GM23338 (cell line): ENCODE measurements around the gene TLX3. TPM values are rescaled to one million over a fixed set of nuclear protein-coding genes. Genes with fewer than 3 reads are reported as not detected.

Experiments used
- ATAC-seq: fragments of 200-7000 bp; cut with Tn5 transposase; 3 replicates; pipeline ENCODE4 v1.9.1; 2020
- DNase-seq: peaks from one replicate; pipeline ENCODE4 v3.0.0-alpha.2; 2015; ENCODE audit warnings: low spot score
- H2AFZ ChIP-seq: fragments of 200-600 bp; sonication (generic); 2 replicates; pipeline ENCODE4 v1.8.0; 2016; ENCODE audit warnings: antibody characterized with exemption, mild to moderate bottlenecking, moderate library complexity
- H3F3A ChIP-seq: fragments of 200-600 bp; sonication (generic); replicated peaks from 2 replicates; pipeline ENCODE4 v1.8.0; 2017; ENCODE audit warnings: antibody characterized with exemption, mixed run types, low read depth
- H3K27ac ChIP-seq: fragments of 200-600 bp; sonication (generic); 2 replicates; pipeline ENCODE4 v1.6.1; 2016; ENCODE audit warnings: low read depth
- H3K27me3 ChIP-seq: fragments of 200-600 bp; sonication (generic); 2 replicates; pipeline ENCODE4 v1.8.0; 2016; ENCODE audit warnings: mild to moderate bottlenecking, mixed run types, moderate library complexity; ENCODE audit not compliant: insufficient read depth
- H3K36me3 ChIP-seq: fragments of 200-600 bp; sonication (generic); 2 replicates; pipeline ENCODE4 v1.8.0; 2016; ENCODE audit warnings: mild to moderate bottlenecking; ENCODE audit not compliant: insufficient read depth
- H3K4me1 ChIP-seq: fragments of 200-600 bp; sonication (generic); 2 replicates; pipeline ENCODE4 v1.8.0; 2016; ENCODE audit warnings: mild to moderate bottlenecking, moderate library complexity; ENCODE audit not compliant: insufficient read depth
- H3K4me2 ChIP-seq: fragments of 200-600 bp; sonication (generic); 2 replicates; pipeline ENCODE4 v1.7.1; 2017; ENCODE audit warnings: mixed run types
- H3K4me3 ChIP-seq: fragments of 200-600 bp; sonication (generic); 2 replicates; pipeline ENCODE4 v1.6.1; 2016; ENCODE audit warnings: mixed run types
- H3K79me2 ChIP-seq: fragments of 200-600 bp; sonication (generic); replicated peaks from 2 replicates; pipeline ENCODE4 v1.8.0; 2017; ENCODE audit warnings: mild to moderate bottlenecking; ENCODE audit not compliant: insufficient read depth
- H3K9me2 ChIP-seq: fragments of 200-600 bp; sonication (generic); 2 replicates; pipeline ENCODE4 v1.8.0; 2017; ENCODE audit not compliant: insufficient read depth
- H4K20me1 ChIP-seq: fragments of 200-600 bp; sonication (generic); replicated peaks from 2 replicates; pipeline ENCODE4 v1.8.0; 2017; ENCODE audit warnings: mild to moderate bottlenecking; ENCODE audit not compliant: insufficient read depth
- H3K27ac Mint-ChIP-seq: 2 replicates; pipeline ENCODE4 v1.8.0; 2020; ENCODE audit warnings: inconsistent platforms, mild to moderate bottlenecking, moderate library complexity, mixed read lengths
- H3K27me3 Mint-ChIP-seq: 3 replicates; pipeline ENCODE4 v1.8.0; 2022; ENCODE audit warnings: low read depth, mild to moderate bottlenecking, moderate library complexity, mixed read lengths, inconsistent platforms; ENCODE audit not compliant: insufficient read depth, poor library complexity
- H3K36me3 Mint-ChIP-seq: 3 replicates; pipeline ENCODE4 v1.8.0; 2021; ENCODE audit warnings: low read depth, mild to moderate bottlenecking, inconsistent platforms, moderate library complexity, mixed read lengths
- H3K4me1 Mint-ChIP-seq: 3 replicates; pipeline ENCODE4 v1.8.0; 2020; ENCODE audit warnings: mild to moderate bottlenecking, inconsistent platforms, mixed read lengths
- H3K4me3 Mint-ChIP-seq: 3 replicates; pipeline ENCODE4 v1.8.0; 2021; ENCODE audit warnings: moderate library complexity, mild to moderate bottlenecking, inconsistent platforms, mixed read lengths
- H3K9me3 Mint-ChIP-seq: 3 replicates; pipeline ENCODE4 v1.8.0; 2020; ENCODE audit warnings: moderate library complexity, mild to moderate bottlenecking, inconsistent platforms, mixed read lengths
- CREB1 ChIP-seq: fragments of 250-450 bp; sonication (Bioruptor Pico); IDR thresholded peaks from 2 replicates; pipeline ENCODE4 v1.5.0; 2020; ENCODE audit warnings: low read depth, mild to moderate bottlenecking, moderate library complexity
- CTCF ChIP-seq, 2 experiments: fragments of 200-600 bp in 1 of 2; sonication (generic) in 1 of 2; conservative IDR thresholded peaks; 2 replicates each; pipeline versions ENCODE4 v1.5.1 to v1.6.1; 2016 to 2017; ENCODE audit warnings: antibody characterized with exemption in 2 of 2, low read depth in 2 of 2, mild to moderate bottlenecking in 2 of 2, moderate library complexity in 1 of 2
- EZH2 ChIP-seq: fragments of 200-600 bp; sonication (generic); IDR thresholded peaks from one replicate; pipeline ENCODE4 v1.8.0; 2017; ENCODE audit warnings: antibody characterized with exemption, mild to moderate bottlenecking, low read depth; ENCODE audit not compliant: unreplicated experiment
- EZH2phosphoT487 ChIP-seq: fragments of 200-600 bp; sonication (generic); IDR thresholded peaks from one replicate; pipeline ENCODE4 v1.8.1; 2018; ENCODE audit warnings: antibody characterized with exemption; ENCODE audit not compliant: unreplicated experiment
- JUNB ChIP-seq: IDR thresholded peaks from one replicate; pipeline ENCODE4 v1.6.1; 2016; ENCODE audit warnings: antibody characterized with exemption; ENCODE audit not compliant: unreplicated experiment
- NANOG ChIP-seq: IDR thresholded peaks from 2 replicates; pipeline ENCODE4 v1.6.1; 2016; ENCODE audit warnings: antibody characterized with exemption, borderline replicate concordance
- POLR2AphosphoS5 ChIP-seq: IDR thresholded peaks from 2 replicates; pipeline ENCODE4 v1.6.1; 2016; ENCODE audit warnings: antibody characterized with exemption, low read depth
- STAT1 ChIP-seq: IDR thresholded peaks from one replicate; pipeline ENCODE4 v1.6.1; 2016; ENCODE audit warnings: antibody characterized with exemption; ENCODE audit not compliant: unreplicated experiment
- ZNF114 ChIP-seq: fragments of 250-450 bp; sonication (Bioruptor Pico); IDR thresholded peaks from 2 replicates; pipeline ENCODE4 v1.5.0; 2020; ENCODE audit warnings: mild to moderate bottlenecking, moderate library complexity
- ZNF331 ChIP-seq: fragments of 250-450 bp; sonication (Bioruptor Pico); IDR thresholded peaks from 2 replicates; pipeline ENCODE4 v1.5.0; 2020; ENCODE audit warnings: low read depth, mild to moderate bottlenecking, moderate library complexity
- polyA plus RNA-seq: library from polyadenylated mRNA; unstranded; fragments of >200 nt; fragmentation: Nextera tagmentation; extraction: Ambion mirVana; gene quantifications from 2 replicates; pipeline ENCODE4 v1.2.1, GENCODE V29; 2016
- total RNA-seq: library from RNA; depleted of rRNA; stranded (reverse); fragments of >200 nt; shearing (Covaris generic); gene quantifications from 2 replicates; pipeline ENCODE4 v1.2.3, GENCODE V29; 2014
- TF ChIP-seq, protein P1 (sequence below): fragments of 250-450 bp; sonication (Bioruptor Pico); IDR thresholded peaks from 2 replicates; pipeline ENCODE4 v1.5.0; 2020; ENCODE audit warnings: mild to moderate bottlenecking, moderate library complexity
- TF ChIP-seq, protein P2 (sequence below): IDR thresholded peaks from 2 replicates; pipeline ENCODE4 v1.6.1; 2016; ENCODE audit warnings: antibody characterized with exemption
- TF ChIP-seq, protein P3 (sequence below): IDR thresholded peaks from one replicate; pipeline ENCODE4 v1.6.1; 2018; ENCODE audit warnings: antibody characterized with exemption; ENCODE audit not compliant: unreplicated experiment

Gene TLX3
- total and polyA plus RNA-seq, 2 experiments from 2014 or later, result 0.83 TPM; not detected in 1

DNA sequence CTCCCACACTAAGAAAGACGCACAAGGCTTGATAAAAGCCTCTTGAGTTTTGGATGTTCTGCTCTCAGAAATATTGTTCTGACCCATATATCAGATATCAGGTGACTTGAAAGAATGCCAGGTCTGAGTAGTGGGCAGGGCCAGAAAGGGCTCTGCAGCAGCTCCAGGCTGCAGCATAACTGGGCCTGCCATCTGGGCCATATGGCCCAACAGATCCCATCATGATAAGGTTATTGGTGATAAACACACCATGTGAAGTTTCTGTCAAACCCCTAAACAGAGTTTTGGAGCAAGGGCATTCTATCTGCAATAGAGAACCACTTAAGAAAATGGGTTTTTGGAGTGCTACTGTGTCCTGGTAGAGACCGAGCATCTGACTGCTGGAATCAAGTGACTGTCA is 48.8 kb downstream of the TLX3 start:
- H3K4me1 Mint-ChIP-seq, result peaks cover 4% of the 10 kb centered on the region; the same call in 1 of the 3 replicates
- no peak for ATAC-seq

More for the DNA sequence above, 48.8 kb downstream of the TLX3 start:
- no peak overlapping the region for H3K27ac ChIP-seq
- H3F3A ChIP-seq, result no peaks in the 10 kb centered on the region
- no peaks in the 10 kb centered on the region for H3K27me3 ChIP-seq
- no peak overlapping the region for H3K4me2 ChIP-seq
- peaks cover 1% of the 10 kb centered on the region for H3K27me3 Mint-ChIP-seq
- no peak overlapping the region for H3K4me3 ChIP-seq
- H4K20me1 ChIP-seq, result no peaks in the 10 kb centered on the region
- no peaks in the 10 kb centered on the region for H3K36me3 ChIP-seq
- H3K4me1 ChIP-seq, result no peaks in the 10 kb centered on the region
- peaks cover 6% of the 10 kb centered on the region; the same call in 1 of the 2 replicates for H3K9me2 ChIP-seq
- no peaks in the 10 kb centered on the region for H3K36me3 Mint-ChIP-seq
- H3K27ac Mint-ChIP-seq, result no peak overlapping the region
- H3K4me3 Mint-ChIP-seq, result no peak overlapping the region
- no peaks in the 10 kb centered on the region for H3K79me2 ChIP-seq
- no peaks in the 10 kb centered on the region for H3K9me3 Mint-ChIP-seq
- DNase-seq, result no peak
- H2AFZ ChIP-seq, result no peak overlapping the region
- no peak for TF ChIP-seq CTCF (conservative IDR thresholded peaks at IDR 0.05; ENCODE audit: low read depth in 2 of 2)
- TF ChIP-seq, protein P1, sequence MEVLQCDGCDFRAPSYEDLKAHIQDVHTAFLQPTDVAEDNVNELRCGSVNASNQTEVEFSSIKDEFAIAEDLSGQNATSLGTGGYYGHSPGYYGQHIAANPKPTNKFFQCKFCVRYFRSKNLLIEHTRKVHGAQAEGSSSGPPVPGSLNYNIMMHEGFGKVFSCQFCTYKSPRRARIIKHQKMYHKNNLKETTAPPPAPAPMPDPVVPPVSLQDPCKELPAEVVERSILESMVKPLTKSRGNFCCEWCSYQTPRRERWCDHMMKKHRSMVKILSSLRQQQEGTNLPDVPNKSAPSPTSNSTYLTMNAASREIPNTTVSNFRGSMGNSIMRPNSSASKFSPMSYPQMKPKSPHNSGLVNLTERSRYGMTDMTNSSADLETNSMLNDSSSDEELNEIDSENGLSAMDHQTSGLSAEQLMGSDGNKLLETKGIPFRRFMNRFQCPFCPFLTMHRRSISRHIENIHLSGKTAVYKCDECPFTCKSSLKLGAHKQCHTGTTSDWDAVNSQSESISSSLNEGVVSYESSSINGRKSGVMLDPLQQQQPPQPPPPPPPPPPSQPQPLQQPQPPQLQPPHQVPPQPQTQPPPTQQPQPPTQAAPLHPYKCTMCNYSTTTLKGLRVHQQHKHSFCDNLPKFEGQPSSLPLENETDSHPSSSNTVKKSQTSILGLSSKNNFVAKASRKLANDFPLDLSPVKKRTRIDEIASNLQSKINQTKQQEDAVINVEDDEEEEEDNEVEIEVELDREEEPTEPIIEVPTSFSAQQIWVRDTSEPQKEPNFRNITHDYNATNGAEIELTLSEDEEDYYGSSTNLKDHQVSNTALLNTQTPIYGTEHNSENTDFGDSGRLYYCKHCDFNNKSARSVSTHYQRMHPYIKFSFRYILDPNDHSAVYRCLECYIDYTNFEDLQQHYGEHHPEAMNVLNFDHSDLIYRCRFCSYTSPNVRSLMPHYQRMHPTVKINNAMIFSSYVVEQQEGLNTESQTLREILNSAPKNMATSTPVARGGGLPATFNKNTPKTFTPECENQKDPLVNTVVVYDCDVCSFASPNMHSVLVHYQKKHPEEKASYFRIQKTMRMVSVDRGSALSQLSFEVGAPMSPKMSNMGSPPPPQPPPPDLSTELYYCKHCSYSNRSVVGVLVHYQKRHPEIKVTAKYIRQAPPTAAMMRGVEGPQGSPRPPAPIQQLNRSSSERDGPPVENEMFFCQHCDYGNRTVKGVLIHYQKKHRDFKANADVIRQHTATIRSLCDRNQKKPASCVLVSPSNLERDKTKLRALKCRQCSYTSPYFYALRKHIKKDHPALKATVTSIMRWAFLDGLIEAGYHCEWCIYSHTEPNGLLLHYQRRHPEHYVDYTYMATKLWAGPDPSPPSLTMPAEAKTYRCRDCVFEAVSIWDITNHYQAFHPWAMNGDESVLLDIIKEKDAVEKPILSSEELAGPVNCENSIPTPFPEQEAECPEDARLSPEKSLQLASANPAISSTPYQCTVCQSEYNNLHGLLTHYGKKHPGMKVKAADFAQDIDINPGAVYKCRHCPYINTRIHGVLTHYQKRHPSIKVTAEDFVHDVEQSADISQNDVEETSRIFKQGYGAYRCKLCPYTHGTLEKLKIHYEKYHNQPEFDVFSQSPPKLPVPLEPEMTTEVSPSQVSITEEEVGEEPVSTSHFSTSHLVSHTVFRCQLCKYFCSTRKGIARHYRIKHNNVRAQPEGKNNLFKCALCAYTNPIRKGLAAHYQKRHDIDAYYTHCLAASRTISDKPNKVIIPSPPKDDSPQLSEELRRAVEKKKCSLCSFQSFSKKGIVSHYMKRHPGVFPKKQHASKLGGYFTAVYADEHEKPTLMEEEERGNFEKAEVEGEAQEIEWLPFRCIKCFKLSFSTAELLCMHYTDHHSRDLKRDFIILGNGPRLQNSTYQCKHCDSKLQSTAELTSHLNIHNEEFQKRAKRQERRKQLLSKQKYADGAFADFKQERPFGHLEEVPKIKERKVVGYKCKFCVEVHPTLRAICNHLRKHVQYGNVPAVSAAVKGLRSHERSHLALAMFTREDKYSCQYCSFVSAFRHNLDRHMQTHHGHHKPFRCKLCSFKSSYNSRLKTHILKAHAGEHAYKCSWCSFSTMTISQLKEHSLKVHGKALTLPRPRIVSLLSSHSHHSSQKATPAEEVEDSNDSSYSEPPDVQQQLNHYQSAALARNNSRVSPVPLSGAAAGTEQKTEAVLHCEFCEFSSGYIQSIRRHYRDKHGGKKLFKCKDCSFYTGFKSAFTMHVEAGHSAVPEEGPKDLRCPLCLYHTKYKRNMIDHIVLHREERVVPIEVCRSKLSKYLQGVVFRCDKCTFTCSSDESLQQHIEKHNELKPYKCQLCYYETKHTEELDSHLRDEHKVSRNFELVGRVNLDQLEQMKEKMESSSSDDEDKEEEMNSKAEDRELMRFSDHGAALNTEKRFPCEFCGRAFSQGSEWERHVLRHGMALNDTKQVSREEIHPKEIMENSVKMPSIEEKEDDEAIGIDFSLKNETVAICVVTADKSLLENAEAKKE (CRISPR knock-in tag), result no peak
- TF ChIP-seq EZH2phosphoT487, result no peak
- TF ChIP-seq STAT1, result no peak
- TF ChIP-seq ZNF114 (CRISPR knock-in tag), result no peak
- TF ChIP-seq JUNB, result no peak
- no peak for TF ChIP-seq ZNF331 (CRISPR knock-in tag)
- TF ChIP-seq NANOG, result no peak
- TF ChIP-seq, protein P2, sequence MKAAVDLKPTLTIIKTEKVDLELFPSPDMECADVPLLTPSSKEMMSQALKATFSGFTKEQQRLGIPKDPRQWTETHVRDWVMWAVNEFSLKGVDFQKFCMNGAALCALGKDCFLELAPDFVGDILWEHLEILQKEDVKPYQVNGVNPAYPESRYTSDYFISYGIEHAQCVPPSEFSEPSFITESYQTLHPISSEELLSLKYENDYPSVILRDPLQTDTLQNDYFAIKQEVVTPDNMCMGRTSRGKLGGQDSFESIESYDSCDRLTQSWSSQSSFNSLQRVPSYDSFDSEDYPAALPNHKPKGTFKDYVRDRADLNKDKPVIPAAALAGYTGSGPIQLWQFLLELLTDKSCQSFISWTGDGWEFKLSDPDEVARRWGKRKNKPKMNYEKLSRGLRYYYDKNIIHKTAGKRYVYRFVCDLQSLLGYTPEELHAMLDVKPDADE, result no peak
- no peak for TF ChIP-seq EZH2
- TF ChIP-seq, protein P3, sequence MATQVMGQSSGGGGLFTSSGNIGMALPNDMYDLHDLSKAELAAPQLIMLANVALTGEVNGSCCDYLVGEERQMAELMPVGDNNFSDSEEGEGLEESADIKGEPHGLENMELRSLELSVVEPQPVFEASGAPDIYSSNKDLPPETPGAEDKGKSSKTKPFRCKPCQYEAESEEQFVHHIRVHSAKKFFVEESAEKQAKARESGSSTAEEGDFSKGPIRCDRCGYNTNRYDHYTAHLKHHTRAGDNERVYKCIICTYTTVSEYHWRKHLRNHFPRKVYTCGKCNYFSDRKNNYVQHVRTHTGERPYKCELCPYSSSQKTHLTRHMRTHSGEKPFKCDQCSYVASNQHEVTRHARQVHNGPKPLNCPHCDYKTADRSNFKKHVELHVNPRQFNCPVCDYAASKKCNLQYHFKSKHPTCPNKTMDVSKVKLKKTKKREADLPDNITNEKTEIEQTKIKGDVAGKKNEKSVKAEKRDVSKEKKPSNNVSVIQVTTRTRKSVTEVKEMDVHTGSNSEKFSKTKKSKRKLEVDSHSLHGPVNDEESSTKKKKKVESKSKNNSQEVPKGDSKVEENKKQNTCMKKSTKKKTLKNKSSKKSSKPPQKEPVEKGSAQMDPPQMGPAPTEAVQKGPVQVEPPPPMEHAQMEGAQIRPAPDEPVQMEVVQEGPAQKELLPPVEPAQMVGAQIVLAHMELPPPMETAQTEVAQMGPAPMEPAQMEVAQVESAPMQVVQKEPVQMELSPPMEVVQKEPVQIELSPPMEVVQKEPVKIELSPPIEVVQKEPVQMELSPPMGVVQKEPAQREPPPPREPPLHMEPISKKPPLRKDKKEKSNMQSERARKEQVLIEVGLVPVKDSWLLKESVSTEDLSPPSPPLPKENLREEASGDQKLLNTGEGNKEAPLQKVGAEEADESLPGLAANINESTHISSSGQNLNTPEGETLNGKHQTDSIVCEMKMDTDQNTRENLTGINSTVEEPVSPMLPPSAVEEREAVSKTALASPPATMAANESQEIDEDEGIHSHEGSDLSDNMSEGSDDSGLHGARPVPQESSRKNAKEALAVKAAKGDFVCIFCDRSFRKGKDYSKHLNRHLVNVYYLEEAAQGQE, result no peak
- TF ChIP-seq POLR2AphosphoS5, result no peak
- TF ChIP-seq CREB1 (CRISPR knock-in tag), result no peak
